GM19468 (cell line): ENCODE results near the gene TMEM255B.
"Not testable (repeated sequence)": the region's sequence is repeated elsewhere in the genome, so short reads cannot be mapped to it uniquely, and the experiment has no call there.

Source experiments
- ATAC-seq: cut with Tn5 transposase; IDR thresholded peaks from one replicate; pipeline ENCODE4 v1.9.1; 2021; ENCODE audit warnings: mild to moderate bottlenecking, moderate library complexity, moderate number of reproducible peaks; ENCODE audit not compliant: unreplicated experiment; ENCODE audit errors: extremely low read depth

Gene TMEM255B

DNA sequence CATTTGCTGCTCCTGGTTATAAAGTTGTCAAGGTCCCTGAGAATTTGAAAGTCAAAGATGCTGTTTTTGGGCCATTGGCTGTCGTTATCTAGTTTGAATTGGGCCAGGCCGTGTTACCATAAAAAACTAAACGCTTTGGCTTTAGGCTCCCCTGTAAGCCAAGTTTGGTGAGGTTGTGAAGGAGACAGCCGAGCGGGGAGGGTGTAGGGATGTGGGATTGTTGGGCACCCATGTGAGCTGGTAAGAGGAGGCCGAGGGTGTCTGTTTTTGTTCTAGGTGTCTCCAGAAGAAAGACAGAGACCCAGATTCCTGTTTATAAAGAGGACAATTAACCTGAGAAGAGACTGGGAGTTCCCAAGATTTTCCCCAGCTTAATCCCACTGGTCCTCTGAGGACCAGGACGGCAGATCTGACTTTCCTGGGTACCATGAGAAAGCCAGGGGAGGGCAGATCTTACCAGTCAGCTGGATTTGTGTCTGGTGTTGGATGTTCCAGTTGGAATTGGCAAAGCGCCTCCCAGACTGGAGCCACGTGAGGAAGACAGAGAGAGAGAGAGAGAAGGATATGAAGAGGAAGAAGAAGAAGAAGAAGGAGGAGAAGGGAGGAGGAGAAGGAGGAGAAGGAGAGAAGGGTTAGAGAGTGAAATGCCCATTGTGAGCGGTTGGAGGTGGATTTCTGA lies 25.1 kb downstream of the TMEM255B start:
- ATAC-seq: no peak

DNA sequence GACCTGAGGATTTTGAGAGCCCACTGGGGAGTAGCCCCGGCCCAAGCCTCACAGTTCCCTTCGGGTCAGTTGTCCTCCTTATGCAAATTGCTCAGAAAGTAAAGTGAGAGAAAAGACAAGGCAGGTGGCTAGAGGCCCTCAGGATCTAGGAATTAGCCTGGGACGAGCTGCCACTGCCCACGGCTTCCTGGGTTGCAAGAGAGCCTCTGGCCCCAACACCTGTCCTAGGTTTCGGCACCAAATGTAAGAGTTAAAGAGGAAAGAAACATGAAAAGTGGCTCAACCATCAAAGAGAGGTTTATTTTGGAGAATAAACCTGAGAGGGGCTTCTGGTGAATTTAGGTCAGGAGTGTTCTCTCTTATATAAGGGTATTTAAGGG lies 25.6 kb downstream of the TMEM255B start:
- no peak for ATAC-seq

DNA sequence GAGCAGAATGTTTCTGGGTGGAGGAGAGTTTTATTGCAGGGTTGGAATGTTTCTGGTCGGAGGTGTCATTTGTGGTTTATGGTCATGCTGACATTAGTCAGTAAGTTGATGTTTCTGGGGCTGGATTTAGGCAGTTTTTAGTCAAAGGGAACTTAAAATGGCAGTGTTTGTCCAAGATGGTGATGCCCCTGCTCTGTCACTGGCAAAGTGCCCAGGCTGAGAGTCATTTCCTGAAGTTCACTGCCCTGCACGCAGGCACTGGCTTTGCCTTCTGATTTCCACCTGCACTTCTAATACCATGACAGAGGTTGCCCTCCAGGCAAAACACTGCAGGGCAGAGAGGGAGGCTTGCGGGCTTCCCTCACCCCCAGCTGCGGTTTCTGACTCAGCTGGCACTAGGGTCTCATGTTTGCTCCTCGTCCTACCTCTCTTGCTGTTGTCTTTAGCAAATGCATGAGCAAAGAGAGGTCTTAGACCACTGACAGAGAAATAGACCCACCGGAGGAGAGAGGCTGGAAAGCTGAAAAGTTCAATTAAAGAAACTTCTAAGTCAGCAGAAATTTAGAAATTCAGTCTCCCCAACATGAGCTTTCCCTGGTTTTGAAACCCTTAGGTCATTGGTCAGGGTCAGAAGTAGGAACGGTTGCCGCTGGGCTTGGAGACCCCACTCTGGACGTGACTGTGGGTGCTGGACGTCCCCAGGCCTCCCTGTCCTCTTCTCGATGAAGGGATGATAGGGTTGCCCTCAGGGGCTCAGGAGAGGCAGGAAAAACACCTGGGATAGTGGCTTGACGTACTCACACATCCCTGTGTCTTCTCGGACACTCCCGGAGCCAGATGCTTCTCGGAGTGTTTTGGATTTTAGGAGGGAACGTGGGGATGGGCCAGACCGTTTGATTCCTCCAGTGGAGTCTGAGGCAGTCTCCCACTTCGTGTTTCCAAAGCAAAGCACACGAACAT lies 26.3 kb downstream of the TMEM255B start:
- ATAC-seq: no peak

DNA sequence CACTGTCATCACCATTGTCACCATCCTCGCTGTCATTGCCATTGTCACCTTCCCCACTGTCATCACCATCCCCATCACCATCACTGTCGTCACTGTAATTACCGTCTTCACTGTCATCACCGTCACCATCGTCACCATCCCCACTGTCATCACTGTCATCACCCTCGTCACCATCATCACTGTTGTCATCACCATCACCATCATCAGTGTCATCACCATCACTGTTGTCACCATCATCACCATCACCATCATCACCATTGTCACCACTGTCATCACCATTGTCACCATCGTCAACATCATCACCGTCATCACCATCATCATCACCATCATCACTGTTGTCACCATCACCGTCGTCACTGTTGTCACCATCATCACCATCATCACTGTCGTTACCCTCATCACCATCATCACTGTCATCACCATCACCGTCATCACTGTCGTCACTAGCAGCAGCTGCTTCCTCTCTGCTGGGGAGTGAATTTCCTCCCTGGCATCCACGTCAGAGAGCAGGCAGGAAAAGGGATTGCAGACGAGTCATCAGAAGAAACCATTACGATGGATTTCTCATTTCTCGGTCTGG lies 27.3 kb downstream of the TMEM255B start:
- no peak for ATAC-seq

DNA sequence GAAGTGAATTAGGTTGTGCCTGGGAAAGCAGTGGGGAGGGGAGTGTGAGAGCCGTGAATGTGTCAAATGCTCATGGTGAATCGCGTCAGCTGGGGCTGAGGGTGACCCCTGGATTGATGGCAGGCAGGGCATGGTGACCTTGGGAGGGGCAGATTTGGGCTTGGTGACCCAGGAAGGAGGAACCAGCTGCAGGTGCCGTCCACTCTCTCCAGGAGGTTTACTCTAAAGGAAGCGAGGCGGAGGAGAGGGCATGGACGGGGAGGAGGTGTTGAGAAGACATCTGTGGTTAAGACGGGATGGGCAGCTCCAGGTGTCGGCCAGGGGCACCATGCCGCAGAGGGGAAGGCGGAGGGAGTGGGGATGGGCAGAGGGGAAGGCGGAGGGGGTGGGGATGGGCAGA lies 28.7 kb downstream of the TMEM255B start:
- ATAC-seq: no peak

DNA sequence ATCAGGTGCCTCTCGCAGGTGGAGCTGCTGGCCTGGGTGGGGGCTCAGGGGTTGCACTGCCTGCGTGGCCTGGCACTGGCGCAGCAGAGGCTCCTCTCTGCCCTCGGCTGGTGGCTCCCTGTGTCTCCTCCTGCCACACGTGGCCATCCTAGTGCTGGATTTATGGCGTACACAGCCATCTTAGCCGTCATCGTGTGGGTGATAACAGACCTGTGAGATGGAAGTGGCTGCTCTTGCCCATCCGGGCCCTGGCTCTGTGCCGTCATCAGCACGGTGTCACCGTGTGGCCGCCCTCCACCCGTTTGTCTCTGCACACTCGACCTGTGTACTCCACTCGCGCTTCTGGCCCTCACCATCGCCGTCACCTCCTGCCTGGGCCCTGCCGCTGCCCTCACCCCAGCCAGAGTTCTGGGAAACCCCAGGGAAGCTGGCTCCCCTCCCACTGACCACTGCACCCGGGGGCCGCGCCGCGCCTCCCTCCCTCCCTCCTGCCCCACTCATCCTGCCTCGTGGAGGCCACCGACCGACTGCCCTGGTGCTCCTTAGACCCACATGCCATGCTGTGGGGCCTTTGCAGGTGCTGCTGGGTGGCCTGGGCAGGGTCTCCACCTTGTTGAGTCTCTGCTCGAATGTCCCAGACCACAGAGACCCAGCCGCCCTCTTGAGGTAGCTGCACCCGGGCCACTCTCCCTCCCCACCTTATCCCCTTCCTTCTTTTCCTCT lies 29.5 kb downstream of the TMEM255B start:
- no peak for ATAC-seq

DNA sequence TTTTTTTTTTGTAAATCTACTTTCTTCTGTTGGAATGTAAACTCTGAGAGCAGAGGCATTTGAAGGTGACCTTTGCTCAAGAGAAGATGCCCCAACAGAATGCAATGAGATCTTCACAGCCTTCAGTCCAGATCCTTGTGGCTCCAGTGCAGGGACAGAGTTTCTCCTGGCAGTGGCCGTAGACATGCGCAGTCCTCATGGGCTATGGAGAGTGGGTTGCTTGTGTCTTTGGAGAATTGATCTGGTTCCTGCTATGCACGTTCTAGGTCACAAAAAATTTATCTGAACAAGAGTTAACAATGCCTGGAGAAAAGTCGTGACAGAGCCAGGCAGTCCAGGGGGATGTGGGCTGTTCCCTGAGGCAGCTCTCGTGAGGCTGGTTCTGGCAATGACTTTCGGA lies 30.1 kb downstream of the TMEM255B start:
- ATAC-seq: no peak

DNA sequence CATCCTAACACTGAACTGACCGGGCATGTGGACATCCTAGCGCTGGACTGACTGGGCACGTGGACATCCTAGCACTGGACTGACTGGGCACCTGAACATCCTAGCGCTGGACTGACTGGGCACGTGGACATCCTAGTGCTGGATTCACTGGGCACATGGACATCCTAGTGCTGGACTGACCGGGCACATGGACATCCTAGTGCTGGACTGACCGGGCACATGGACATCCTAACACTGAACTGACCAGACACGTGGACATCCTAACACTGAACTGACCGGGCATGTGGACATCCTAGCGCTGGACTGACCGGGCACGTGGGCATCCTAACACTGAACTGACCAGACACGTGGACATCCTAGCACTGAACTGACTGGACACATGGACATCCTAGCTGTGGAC lies 30.9 kb downstream of the TMEM255B start:
- ATAC-seq: not testable (repeated sequence)

DNA sequence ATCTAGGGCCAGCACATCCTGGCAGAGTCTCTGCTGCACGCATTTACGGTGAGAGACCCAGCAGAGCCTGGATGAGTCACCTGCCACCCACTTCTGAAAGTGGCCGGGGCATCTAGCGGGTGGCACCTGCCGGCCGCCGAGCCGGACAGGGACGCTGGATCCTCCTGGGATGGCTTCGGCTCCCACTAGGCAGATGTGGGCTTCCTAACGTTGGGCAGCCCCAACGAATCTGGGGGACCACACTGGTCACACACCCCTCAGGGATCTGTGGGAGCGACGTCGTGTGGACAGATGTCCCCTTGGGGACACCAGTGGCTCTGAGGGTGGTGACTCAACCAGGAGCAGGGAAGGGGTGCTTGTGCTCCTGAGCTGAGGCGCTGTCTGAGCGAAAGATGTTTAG lies 32.2 kb downstream of the TMEM255B start:
- ATAC-seq: no peak

DNA sequence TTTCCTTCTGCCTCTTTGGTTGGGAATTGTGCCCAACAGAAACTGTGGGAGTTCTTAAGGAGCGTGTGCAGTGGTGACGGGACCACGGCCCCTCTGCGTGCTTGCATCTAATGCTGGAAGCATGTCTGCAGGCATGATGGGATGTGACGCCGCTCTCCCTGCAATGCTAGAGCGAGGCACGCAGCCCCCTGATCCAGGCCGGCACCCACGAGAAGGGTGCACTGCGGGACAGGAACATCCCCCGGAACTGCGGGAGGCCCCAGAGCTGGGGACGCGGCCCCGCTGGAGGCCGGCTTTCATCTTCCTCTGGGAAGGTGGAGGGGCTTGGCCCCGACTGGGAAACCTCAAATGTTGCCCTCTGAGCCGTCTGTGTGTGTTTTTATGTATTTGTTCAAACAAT lies 32.7 kb downstream of the TMEM255B start:
- ATAC-seq: no peak

DNA sequence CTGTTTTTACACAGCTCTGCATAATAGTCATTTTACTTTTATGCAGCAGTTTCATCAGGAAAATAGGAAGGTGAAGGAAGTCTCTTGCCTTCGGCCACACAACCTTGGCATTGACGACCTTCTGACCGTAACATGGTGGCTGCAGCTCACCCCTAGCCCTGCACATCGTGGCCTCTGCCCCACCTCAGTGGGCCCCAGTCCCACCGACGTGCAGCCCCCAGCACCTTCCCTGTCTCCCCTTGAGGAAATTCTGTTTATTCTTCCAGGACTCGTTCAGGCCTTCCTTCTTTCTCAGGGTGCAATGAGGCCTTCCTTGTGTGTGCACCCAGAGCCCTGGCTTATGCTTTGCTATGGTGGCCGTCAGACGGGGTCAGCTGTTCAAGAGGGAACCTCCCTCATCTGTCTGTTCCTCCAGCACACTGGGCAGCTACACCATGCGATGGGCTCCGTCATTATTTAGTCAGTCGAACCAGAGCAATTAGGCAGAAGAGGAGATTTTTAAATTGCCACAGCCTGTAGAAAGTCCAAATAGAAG lies 33.3 kb downstream of the TMEM255B start:
- ATAC-seq: no peak

DNA sequence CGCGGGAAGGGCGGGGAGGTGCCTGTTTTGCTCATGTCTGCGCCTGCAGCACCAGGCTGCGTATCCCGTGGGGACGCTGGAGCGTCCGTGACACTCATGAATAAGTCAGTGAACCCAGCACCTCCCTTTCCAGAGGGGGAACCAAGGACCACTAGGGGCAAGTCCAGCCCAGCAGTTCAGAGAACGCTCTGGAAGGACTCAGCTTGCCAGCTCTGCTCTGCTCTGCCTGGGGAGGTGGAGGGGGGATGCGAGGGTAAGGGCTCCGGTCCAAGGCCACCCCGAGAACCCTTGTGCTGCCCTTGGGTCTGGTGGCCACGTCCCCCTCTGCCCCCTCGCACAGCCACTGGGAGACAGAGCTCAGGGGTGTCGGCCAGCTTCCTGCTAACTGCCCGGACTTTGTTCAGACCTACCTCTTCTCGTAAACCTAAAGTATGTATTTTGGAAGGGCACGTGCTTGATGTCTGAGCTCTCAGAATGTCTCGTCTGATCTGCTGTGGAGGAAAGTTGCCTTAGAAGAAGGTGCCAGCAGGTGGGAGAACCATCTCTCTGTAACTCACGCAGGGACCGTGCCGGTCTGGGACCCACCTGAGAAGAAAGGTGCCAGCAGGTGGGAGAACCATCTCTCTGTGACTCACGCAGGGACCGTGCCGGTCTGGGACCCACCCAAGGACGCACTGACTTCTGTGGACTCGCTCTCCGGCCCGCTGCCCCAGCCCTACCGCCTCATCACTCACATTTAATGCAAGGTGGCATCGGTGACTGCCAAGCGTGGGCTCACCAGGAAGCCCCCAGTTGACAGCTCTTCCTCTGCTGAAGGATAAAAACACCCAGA lies 34.1 kb downstream of the TMEM255B start:
- ATAC-seq: no peak

DNA sequence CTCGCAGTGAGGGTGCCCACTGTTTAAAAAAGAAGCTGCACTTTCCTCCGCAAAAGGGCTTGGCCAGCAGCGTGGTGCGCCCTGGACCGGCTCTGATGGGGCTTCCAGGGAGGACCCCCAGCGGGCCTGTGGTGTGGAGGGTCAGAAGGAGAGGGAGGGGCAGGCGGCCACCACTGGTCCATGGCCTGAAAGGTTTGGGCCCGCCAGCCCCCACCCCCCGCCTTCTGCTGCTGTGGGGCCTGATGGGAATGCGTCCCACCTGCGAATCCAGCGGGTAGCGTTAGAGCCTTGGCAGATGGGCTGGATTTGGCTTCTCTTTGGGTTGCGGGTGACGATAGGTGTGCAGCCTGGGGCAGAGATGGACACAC lies 34.7 kb downstream of the TMEM255B start:
- no peak for ATAC-seq

DNA sequence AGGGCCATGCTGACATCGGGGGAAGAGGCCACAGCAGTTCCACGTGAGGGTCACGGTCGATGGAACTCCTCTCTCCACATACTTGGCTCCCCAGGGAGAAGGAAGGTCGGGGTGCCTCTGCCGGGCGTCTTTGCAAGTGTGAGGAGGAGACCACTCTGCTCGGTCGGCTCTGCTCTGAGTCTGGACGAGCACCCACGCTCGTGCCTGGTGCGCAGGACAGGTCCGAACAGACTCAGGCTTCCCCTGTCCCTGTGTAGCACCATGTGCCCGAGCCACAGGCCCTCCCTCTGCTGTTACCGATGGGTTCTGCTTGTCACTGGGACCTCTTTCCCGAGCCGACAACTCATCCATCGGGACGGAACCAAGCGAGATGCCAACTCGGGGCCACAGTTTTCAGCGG lies 35.1 kb downstream of the TMEM255B start:
- no peak for ATAC-seq

DNA sequence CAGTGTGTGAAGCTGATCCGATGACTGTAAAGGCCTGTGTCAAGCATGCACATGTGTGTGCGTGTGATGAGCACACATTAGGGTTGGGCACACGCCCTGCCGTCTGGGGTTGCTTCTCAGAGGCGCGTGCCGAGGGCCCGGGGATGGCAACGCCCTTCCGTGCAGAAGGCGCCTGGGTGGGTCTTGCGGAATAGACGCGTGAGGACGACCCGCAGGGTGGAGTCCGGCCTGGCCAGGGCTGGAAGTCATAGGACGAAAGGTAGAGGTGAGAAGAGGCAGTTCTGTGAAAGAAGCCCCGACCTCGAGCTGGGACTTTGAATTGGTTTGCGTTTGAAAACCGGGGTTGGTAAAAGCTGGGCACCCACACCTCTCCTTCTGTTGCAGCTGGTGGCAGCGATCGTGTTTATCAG lies 35.7 kb downstream of the TMEM255B start:
- ATAC-seq: no peak

DNA sequence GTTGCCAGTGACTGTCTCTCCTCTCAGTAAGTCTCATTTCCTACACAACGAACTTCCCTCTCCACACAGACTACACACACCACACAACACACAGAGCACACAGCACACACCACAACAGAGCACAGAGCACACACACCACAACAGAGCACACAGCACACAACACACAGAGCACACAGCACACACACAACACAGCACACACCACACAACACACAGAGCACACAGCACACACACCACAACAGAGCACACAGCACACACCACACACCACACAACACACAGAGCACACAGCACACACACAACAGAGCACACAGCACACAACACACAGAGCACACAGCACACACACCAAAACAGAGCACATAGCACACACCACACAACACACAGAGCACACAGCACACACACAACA lies 36.3 kb downstream of the TMEM255B start:
- not testable (repeated sequence) for ATAC-seq

DNA sequence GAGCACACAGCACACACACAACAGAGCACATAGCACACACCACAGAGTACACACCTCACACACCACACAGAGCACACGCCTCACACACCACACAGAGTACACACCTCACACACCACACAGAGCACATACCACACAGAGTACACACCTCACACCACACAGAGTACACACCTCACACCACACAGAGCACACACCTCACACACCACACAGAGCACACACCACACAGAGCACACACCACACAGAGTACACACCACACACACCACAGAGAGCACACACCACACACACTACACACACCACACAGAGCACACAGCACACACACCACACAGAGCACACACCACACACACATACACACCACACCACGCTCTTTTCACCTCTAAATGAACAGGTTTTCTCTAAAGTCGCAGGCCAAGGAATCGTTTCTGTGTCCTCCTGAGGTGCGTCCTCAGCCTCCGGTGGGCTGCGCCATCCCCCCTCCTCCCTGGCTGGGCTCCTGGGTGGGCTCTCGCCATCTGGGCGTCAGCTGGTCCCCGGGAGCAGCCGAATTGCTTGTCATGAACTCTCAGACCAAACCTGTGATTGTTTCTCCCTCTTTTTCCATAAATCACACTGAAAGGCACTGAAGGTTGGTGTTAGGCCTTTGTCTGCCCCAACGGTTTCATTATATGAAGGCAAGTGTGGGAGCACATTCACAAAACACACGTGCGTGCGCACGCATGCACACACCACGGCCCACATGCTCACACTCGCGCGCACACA lies 37.4 kb downstream of the TMEM255B start:
- no peak for ATAC-seq

DNA sequence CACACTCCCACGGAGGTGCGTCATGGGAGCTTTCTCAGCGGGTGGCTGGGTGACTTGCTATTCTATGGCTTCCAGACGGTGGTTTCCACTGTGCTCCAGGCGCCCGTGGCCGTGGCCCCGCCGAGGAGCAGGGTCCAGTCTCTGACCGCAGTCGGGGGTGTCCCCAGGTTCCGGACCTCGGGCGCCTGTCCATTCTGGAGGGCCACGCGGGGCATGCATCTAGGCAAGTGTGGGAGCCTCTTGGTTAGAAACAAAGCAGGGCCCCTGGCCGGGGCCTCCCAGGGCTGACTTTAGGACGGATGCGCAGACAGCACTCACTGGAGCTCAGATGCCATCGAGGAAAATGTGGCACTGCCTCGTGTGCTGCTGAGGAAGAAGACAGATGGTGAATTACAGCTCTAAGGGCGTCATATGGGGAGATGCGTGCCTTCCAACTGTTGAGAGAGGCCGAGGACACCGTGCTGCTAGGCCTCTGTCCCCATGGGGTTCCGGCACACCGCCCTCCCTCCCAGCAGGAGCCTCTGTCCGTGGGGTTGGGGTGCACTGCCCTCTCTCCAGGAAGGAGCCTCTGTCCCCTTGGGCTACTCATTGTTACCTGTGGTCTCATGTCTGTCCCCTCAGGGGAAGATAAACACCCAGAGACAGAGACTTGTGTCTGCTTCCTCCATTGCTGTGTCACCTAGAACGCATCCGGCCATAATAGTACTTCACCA lies 38.1 kb downstream of the TMEM255B start:
- ATAC-seq: no peak
